ENCODE measurements around the gene NLGN4X.

NLGN4X gene

DNA sequence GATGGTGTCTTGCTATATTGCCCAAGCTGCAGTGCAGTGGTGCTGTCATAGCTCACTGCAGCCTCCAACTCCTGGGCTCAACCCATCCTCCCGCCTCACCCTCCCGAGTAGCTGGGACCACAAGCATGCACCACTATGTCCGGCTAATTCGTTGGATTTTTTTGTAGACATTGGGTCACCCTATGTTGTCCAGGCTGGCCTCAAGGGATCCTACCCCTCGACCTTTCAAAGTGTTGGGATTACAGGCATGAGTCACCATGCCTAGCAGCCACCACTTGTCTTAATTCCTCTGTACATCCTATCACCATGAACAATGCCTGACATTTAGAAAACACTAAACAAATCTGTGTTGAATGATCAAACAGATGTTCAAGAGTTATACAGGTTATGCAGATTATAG, 76.7 kb downstream of the NLGN4X start:
- no peak for DNase-seq (ENCODE audit: low read depth)

DNA sequence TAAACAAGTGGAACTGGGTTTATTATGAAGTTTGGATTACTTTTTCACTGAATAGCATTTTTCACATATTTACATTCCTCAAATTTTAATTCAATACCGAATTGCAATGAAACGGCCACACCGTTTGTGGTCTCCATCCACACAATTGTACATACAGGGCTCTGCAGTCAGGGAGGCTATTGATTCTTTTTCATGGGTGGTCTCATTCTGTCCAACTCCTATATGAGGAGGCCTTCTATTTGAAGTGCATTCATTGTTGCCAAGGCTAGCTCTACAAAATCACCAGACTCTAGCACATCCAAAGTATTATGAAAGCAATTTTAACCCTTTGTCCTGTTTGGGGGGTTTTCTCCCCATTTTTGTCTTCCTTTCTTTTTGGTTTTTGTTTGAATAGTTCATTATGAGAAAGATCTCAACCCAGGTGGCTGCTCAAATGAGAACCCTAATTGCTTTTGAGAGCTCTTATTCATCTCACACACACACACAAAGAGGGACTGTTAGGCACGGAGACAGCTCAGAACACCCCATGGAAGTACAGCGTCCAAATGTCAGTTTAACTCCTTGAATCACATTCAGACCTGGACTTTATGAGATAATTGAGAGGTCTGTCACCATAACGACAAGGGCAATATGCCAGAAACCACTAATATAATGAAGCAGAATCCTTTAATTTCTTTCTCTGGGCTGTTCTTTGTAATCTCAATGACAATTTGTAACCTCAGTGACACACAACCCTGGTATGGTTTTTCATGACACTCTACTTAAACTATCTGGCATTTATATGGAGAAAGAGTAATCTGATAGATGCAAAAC, 79.4 kb downstream of the NLGN4X start:
- DNase-seq (ENCODE audit: low read depth), result no peak

DNA sequence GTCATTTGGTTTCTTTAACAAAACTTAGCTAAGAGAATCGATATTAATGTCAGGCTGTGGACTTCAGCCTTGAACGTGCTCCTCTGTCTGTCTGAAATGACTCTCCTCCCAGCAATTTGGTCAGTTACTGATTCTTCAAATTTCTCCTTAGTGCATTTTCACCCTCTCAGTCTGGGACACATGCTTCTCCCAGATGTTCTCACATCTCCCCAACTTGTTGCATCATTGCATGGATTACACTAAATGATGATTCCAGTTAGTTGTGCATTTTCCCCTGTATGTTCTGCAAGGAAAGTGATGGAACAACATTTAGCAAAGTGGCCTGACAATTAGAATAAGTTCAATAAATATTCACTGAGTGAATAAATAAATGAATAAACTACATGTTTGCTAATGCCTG, 94.4 kb downstream of the NLGN4X start:
- DNase-seq (ENCODE audit: low read depth), result no peak

DNA sequence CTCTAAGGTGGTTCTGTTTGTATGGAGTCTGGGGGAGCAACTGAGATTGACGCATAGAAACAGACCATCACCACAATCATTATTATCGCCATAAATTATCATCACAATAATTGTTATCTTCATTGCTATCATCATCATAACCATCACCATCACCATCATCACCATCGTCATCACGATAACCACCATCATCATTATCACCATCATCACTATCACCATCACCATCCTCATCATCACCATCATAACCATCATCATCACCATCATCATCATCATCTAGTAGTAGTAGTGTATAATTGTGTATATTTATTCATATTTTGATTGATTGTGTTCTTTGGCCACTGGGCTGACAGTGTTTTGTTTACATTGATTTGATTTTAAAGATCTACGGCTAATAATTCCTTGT, 95.7 kb downstream of the NLGN4X start:
- DNase-seq (ENCODE audit: low read depth), result no peak

DNA sequence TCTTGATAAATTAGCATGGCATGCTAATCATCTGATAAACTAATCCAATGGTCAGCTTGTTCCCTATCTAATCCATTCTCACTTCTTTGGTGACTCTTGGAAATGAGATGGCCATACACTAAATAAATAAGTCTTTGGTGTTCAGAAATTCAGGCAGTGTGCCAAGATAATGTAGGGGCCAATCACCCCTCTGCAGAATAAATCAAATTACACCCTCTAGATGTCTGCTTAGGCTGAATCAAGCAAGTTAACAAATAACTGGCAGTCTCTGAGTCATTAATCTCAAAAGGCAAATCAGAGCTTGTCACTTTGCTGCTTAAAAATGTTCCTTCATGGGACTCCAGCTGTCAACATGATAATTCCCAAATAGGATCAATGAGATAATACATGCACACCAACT, 97.4 kb downstream of the NLGN4X start:
- no peak for DNase-seq (ENCODE audit: low read depth)

DNA sequence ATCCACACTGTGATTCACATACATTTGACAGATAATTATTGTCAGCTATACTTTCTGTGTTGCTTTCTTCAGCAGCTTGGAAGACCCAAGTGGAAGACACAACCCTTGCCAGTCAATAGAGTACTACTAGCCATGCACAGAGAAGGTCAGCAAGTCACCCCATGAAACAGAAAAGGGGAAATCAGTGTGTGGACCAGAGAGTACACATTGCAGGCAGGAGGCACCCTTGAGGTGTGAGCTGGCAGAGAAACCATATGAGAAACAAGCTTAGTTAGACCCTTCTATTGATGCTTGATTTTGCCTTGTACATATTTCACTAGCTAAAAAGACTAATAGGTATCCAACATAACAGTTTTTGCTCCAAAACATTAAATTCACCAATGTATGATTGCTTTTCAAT, 99.5 kb downstream of the NLGN4X start:
- no peak for DNase-seq (ENCODE audit: low read depth)

DNA sequence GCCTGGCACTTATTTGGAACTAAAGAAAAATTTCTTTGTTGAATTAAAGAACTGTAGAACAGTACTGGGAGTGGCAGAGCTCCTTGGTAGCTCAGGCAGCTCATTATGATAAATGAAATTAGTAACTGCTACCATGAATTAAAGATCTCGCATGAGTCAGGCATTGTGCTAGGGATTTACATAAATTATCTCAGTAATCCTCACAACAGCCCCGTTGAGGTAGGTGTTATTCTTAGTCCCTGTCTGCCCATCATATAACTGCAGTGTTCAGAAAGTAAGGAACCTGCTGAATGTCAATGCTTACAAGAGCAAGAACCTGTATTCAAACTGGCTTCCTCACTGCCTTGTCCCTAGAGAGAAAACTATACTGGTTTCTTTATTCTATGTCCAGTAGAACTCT, 108.3 kb downstream of the NLGN4X start:
- no peak for DNase-seq (ENCODE audit: low read depth)

DNA sequence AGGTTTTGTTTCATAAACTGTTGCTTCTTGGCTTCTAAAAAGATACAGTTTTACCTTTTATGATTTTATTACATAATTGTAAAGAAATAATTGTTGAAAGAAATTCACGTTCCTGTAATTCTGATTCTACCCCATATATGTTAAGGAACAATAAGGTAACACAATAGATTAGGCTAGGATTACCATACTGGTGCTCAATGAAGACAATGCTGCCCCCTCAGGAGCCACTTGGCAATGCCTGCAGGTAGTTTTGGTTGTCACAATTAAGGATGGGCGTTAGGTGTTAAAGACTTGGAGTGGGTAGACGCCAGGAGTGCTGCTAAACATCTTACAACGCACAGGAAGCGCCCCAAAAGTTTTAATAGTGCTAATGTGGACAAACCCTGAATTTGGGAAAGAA, 133.2 kb downstream of the NLGN4X start:
- no peak for DNase-seq (ENCODE audit: low read depth)

DNA sequence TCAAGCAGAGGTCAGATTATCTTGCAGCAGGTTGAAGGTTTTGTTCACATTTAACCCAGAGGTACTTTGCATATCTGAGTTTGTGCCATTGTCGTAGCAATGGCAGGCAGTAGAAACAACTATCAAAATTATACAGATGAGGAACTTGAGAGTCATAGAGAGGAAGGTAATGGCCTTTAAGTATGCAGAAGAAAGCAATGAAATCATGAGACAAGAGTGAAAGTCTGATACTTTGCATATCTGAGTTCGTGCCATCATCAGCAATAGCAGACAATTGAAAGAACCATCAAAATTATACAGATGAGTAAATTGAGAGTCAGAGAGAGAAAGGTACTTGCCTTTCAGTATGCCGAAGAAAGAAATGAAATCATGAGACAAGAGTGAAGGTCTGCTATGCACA, 154.1 kb downstream of the NLGN4X start:
- DNase-seq (ENCODE audit: low read depth), result no peak

DNA sequence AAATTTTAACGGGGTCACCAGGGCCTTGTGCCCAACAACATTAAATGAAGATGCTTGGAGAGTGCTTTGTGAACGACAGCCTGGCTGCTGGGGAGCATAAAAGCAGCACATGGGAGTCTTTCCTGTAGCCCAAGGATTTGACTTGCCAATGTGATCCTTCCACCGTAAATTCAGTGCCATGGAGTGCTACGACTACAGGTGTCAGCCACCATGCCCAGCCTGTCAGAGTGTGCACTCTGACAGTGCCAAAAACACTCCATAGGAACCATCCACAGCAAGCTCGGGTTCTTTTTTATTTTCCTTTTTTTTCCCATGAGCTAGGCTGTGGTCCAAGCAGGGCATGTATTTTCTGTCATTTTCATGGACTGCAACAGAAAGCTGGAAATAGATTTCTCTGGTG, 156.9 kb downstream of the NLGN4X start:
- DNase-seq (ENCODE audit: low read depth), result no peak

DNA sequence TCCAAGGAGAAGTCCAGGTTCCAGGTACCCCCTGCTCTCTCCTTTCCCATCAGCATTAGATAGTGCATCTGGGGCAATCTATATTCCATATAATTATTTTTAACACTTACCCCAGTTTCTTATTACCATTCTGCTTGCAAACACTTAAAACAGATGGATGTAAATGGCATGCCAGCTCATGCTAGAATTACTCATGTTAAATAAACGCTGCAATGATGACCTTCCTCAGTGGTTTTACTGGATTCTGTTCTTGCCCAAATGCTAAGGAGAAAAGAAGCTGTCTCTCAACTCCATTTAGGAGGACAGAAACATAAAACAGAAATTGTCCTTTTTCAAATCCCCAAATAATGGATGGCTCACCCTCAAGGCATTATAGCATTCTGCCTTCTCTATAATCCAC, 161.1 kb downstream of the NLGN4X start:
- no peak for DNase-seq (ENCODE audit: low read depth)

DNA sequence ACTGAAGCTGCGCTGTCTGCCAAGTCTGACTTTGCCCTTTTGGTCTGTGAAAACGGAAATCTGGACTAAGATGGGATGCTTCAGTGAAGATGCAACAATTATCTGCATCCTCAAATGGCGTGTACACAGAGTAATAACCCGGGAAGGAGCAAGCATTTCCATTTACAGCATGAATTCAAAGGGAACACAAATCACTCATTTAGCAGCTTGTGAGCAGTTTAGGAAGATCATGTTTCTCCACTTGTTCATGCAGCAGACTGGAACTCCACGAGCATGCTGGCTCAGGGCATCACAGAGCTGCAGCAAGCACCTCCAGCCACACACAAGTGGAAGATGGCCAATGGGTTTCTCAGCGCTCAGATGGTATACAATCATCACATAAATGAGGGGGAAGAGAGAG, 175.5 kb downstream of the NLGN4X start:
- DNase-seq (ENCODE audit: low read depth), result no peak

DNA sequence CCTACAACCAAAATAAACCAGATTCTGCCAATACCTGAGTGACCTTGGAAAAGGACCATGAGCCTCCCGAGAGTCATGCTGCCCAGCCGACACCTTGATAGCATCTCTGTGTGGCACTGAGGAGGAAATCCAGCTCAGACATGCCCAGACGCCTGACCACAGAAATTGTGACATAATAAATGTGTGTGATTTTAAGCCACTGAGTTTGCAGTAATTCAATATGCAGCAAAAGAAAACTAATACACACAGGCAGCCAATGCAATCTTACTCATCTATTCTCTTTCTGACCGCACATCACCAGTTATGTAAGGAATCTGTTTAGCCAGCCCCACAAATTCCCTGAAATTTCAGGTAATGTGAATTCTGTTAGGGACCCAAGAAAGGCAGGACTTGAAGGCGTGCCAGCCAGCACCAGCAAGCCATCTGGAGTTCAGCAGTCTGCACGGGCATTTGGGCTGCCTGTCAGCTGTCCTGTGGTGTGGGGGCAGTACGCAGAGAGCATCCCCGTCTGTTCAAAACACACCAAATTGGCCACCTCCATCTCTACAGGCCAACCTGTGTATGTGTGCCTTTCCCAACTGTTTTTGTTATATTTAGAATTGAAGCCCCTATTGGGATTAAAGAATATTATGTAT, 176.4 kb downstream of the NLGN4X start:
- no peak for DNase-seq (ENCODE audit: low read depth)

DNA sequence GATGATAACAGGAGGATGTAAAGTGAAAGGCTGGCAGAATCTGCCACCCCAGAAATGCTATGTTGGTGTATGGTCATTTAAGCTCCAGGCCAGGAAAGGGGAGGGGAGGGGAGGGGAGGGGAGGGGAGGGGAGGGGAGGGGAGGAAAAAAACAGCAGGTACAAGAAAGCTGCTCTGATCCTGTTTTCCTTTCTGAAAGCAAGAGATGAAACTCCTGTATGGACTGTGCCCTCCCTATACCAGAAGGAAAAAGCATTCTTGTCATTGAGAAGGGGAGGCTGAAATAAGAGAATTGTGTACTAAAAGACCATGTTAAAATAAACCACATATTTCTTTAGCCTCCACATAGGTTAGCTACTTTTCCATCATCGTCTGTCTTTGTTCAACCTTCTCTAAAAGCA, 179.5 kb downstream of the NLGN4X start:
- DNase-seq (ENCODE audit: low read depth), result no peak

DNA sequence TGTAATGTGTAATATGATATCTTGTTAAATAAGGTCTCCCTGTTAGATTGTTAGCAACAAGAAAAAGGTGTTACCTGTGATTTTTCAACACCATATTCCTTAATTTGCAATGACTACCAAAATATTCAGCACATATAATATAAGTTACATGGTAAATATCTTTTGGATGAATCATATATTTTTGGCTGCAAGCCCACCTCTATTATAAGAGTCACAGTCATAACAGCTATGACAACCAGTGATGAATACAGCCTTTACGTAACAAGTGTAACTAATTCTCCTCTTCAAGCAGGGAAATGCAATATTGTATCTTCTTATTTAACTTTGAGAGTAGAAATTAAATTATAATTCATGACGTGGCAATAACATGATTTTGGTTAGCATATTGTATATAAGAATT, 187.0 kb downstream of the NLGN4X start:
- no peak for DNase-seq (ENCODE audit: low read depth)

DNA sequence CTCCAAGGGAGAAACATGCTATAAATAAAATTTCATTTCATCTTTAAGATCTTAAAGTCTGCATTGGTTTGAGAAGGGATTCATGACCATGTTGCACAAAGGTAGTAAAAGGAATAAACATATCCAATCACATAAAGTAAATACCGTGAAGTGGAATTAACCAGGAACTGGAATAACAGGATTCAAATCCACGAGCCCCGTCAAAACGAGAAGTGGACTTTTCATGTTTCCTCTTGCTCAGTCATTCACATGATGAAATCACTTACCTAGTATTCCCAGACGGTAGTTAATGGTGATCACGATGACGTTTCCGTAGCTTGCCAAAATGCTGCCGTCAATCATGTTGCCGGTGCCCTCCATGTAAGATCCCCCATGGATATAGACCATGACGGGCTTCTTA, 199.7 kb downstream of the NLGN4X start:
- no peak for DNase-seq (ENCODE audit: low read depth)

DNA sequence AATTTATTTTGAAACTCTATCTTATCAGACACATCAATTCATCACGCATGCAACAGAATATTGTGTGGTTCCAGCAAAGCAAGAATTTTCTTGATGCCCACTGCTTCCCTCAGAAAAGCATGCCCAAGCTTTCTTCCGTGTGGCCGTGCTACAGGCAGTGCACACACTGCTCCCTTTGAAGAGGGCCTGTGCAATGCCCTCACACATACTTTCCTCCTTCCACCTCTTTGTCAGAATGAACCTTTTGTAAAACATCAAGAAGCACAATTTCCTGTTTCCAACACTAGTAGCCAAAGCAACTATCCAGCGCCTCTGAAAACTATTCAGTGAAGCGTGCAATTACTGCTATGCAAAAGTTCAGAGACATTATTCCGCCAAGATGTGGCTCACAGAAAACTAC, 201.7 kb downstream of the NLGN4X start:
- no peak for DNase-seq (ENCODE audit: low read depth)

DNA sequence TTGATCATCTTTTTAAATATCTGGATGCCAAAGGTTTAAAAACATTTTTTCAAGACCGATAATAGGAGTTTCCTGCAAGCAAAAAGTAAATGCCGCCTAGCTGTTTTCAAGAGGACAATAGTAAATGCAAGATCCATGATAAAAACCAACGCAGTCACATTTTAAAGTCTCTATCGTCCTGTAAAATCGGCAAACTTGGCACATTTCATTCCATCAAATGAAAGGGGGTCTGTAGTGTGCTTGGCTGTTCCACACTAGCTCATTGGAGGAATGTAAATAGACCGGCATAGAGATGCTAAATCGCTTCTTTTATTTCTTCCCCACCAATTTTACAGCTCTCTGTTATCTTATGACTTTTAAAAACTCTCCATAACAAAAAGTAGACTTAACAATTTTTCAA, 202.2 kb downstream of the NLGN4X start:
- DNase-seq (ENCODE audit: low read depth), result no peak

DNA sequence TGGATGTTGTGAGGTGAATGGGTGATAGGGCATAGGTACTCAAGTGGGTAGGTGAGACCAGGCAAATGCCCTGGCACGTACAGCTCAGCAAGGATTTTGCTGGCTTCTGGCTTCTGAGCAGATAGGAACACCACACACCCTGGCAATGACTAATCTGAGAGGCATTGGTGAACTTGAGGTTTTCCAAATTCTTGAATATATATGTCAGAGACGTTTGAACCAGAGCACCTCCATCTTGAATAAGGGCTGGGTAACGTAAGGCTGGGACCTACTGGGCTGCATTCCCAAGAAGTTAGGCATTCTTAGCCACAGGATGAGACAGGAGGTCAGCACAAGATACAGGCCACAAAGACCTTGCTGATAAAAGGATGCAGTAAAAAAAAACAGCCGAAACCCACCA, 204.5 kb downstream of the NLGN4X start:
- DNase-seq (ENCODE audit: low read depth), result no peak

DNA sequence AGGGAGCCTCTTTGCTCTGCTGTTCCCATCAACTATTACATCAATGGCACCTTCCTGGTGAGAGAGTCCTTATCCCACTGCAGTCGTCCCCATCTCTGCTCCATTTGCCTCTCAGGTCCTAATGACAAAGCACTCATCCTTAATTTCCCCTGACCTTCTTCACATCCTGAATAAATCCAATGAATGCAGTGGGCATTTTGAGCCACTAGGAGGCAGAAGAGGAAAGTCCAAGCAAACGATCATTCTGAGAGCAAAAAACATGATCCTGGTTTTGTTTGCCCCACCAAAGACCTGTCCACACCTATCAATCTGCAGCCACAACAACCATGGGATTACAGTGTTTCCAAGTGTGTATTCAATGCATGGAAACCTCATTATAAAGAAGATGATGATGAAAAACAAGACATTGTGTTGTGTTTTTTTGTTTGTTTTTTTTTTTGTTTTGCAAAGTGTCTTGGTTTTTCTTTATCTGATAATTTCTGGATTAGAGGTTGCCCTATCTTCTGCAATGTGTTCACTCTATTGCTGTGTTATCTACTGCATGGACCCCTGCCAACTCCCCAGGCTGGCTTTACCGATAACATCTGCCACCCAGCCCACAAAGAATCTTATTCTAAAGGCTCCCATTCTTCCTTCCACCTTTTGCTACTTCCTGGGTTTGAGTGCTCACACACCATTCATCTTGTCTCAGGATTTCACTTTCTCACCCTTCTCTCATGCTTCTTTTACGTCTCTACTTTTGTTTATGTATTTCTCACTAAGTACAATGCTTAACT, 207.2 kb downstream of the NLGN4X start:
- peak; percentile 0 for DNase-seq (ENCODE audit: low read depth)

DNA sequence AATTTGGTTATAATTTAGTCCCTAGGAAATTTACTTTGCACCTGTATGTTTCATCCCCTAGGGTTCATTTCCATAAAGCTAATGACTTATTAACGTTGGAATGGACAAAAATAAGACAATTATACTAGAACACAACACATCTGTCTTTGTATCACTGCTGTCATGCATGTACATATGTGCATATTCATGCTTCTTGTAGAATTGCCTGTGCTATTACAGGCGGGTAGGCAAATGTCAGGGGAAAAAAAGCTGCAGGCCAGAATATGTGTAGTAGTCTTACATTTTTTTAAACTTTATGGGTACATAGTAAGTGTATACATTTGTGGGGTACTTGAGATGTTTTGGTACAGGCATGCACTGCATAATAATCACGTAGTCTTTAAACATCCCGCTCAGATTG, 209.6 kb downstream of the NLGN4X start:
- no peak for DNase-seq (ENCODE audit: low read depth)

DNA sequence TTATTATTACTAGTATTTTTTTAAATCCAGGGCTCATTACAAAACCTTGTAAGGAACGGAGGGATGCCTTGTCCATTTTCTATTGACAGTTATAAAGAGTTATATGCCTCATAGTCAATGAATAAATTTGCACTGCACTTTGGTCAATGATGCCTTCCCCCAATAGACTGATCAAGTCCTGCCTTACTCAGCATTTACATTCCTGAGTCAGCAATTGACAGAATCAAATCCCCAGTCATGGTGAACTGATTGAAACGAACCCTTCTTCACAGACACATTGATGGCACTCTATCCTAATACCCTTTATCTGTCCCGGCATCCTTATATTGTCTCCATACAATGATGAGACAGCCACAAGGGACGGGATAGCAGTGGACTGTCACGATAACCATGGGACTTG, 213.2 kb downstream of the NLGN4X start:
- DNase-seq (ENCODE audit: low read depth), result no peak

DNA sequence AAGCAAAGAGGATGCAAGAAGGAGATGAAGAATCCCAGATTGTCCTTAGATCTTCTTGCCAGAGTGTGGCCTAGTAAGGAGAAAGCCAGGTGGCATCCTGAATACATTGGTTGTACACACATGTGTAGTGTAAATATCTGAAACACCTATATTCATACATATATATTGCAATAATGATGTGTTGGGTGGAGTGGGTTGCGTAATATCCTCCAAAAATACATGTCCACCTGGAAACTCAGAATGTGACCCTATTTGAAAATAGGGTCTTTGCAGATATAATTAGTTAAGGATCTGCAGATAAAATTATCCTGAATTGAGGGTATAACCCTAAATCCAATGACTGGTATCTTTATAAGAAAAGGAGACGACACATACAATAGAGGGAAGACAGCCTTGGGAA, 216.3 kb downstream of the NLGN4X start:
- DNase-seq (ENCODE audit: low read depth), result no peak

All from amniotic epithelial cell (primary cell).